HepG2 (cell line): ENCODE data around the gene MMUT. TPM values are rescaled to one million over a fixed set of nuclear protein-coding genes. Genes with fewer than 3 reads are reported as not detected.

ENCODE experiments used
- AGO1 ChIP-seq: fragments of 200-400 bp; formaldehyde crosslinking; IDR thresholded peaks from 2 replicates; pipeline ENCODE4 v1.6.1; 2017; ENCODE audit warnings: mild to moderate bottlenecking, low read depth, low read length, moderate library complexity; ENCODE audit not compliant: poor library complexity, severe bottlenecking
- CCAR2 ChIP-seq: fragments of 200-400 bp; formaldehyde crosslinking; optimal IDR thresholded peaks from 2 replicates; pipeline ENCODE3; 2018; ENCODE audit warnings: low read depth, mild to moderate bottlenecking, low read length, moderate library complexity
- DDIT3 ChIP-seq: sonication (generic); formaldehyde crosslinking; IDR thresholded peaks from 2 replicates; pipeline ENCODE4 v1.4.0; 2020; ENCODE audit warnings: mild to moderate bottlenecking, missing genetic modification reagents
- EED ChIP-seq: sonication (generic); formaldehyde crosslinking; IDR thresholded peaks from 2 replicates; pipeline ENCODE4 v1.5.0; 2020; ENCODE audit warnings: mild to moderate bottlenecking, missing genetic modification reagents
- FOXK2 ChIP-seq: fragments of 450-650 bp; IDR thresholded peaks from 2 replicates; pipeline ENCODE4 v1.6.1; 2016
- GLMP ChIP-seq: sonication (generic); formaldehyde crosslinking; IDR thresholded peaks from 2 replicates; pipeline ENCODE4 v1.9.0; 2021; ENCODE audit warnings: missing genetic modification reagents, mild to moderate bottlenecking, borderline replicate concordance
- GTF2F1 ChIP-seq: fragments of 150-350 bp; IDR thresholded peaks from 2 replicates; pipeline ENCODE4 v1.6.1; 2014; ENCODE audit warnings: low read length
- IKZF1 ChIP-seq: fragments of 450-650 bp; IDR thresholded peaks from 2 replicates; pipeline ENCODE4 v1.7.1; 2016
- MEIS2 ChIP-seq: sonication (generic); formaldehyde crosslinking; IDR thresholded peaks from 2 replicates; pipeline ENCODE4 v1.9.0; 2021; ENCODE audit warnings: mild to moderate bottlenecking, missing genetic modification reagents
- MTA1 ChIP-seq: sonication (generic); formaldehyde crosslinking; IDR thresholded peaks from 2 replicates; pipeline ENCODE4 v1.4.0; 2020; ENCODE audit warnings: missing genetic modification reagents, mild to moderate bottlenecking, borderline replicate concordance
- NFIC ChIP-seq: IDR thresholded peaks from 2 replicates; pipeline ENCODE4 v1.6.1; 2012; ENCODE audit warnings: mild to moderate bottlenecking, low read length, inconsistent platforms
- NR2F2 ChIP-seq: IDR thresholded peaks from 2 replicates; pipeline ENCODE4 v1.6.1; 2012; ENCODE audit warnings: low read depth, inconsistent platforms, borderline replicate concordance
- RNF2 ChIP-seq: fragments of 450-650 bp; conservative IDR thresholded peaks from 2 replicates; pipeline ENCODE4 v1.6.1; 2016; ENCODE audit warnings: low read depth
- USF2 ChIP-seq, 2 experiments: sonication (generic) in 1 of 2; formaldehyde crosslinking in 1 of 2; IDR thresholded peaks; 2 replicates each; pipeline versions ENCODE4 v1.5.1 to v1.6.1; 2011 to 2020; ENCODE audit warnings: borderline replicate concordance in 1 of 2, low read depth in 1 of 2, low read length in 1 of 2, mild to moderate bottlenecking in 1 of 2, missing genetic modification reagents in 1 of 2, moderate library complexity in 1 of 2
- ZBTB20 ChIP-seq: sonication (generic); formaldehyde crosslinking; IDR thresholded peaks from 2 replicates; pipeline ENCODE4 v1.8.1; 2023; ENCODE audit warnings: missing genetic modification reagents, low read depth, mild to moderate bottlenecking, borderline replicate concordance
- ZBTB25 ChIP-seq: IDR thresholded peaks from 2 replicates; pipeline ENCODE4 v1.6.1; 2018; ENCODE audit warnings: missing genetic modification reagents
- ZBTB4 ChIP-seq: sonication (generic); formaldehyde crosslinking; IDR thresholded peaks from 2 replicates; pipeline ENCODE4 v1.4.0; 2020; ENCODE audit warnings: missing genetic modification reagents, mild to moderate bottlenecking, borderline replicate concordance
- ZNF616 ChIP-seq: sonication (generic); formaldehyde crosslinking; IDR thresholded peaks from 2 replicates; pipeline ENCODE4 v1.5.0; 2020; ENCODE audit warnings: low read depth, mild to moderate bottlenecking, missing genetic modification reagents
- ZNF639 ChIP-seq: conservative IDR thresholded peaks from 2 replicates; pipeline ENCODE4 v1.6.1; 2018; ENCODE audit warnings: missing genetic modification reagents
- ZNF746 ChIP-seq: sonication (generic); formaldehyde crosslinking; IDR thresholded peaks from 2 replicates; pipeline ENCODE4 v1.8.0; 2022; ENCODE audit warnings: mild to moderate bottlenecking, missing genetic modification reagents
- ZNF766 ChIP-seq: sonication (generic); formaldehyde crosslinking; IDR thresholded peaks from 2 replicates; pipeline ENCODE4 v1.5.0; 2020; ENCODE audit warnings: missing genetic modification reagents, borderline replicate concordance
- ZSCAN22 ChIP-seq: sonication (generic); formaldehyde crosslinking; IDR thresholded peaks from 2 replicates; pipeline ENCODE4 v1.4.0; 2020; ENCODE audit warnings: mild to moderate bottlenecking, missing genetic modification reagents
- polyA plus RNA-seq, 8 experiments: library from polyadenylated mRNA; depleted of rRNA in 3 of 8; stranded (reverse) in 7 of 8; unstranded in 1 of 8; fragments of >200 nt; fragmentation: Illumina TruSeq in 4 of 8; extraction: Trizol in 4 of 8; gene quantifications; 2 replicates each; pipeline versions ENCODE4 v1.2.1 to v1.2.3, GENCODE V29; 2011 to 2016; ENCODE audit warnings: low read depth in 4 of 8, missing spikeins in 1 of 8, mixed read lengths in 1 of 8; ENCODE audit not compliant: insufficient read depth in 1 of 8
- total RNA-seq, 5 experiments: library from RNA; depleted of rRNA; stranded (reverse); fragments of >200 nt; fragmentation: Illumina TruSeq; extraction: Trizol; gene quantifications; 2 replicates each; pipeline ENCODE4 v1.2.3, GENCODE V29; 2016; ENCODE audit warnings: low read depth in 1 of 5

The MMUT gene
- total and polyA plus RNA-seq, 2 of the 13 experiments (the other 11 are each of a cell fraction or from before 2014, with no cell fraction given), result 16.1 to 20.5 TPM

GRCh38 chr6:49506569-49507111 lies 43.6 kb upstream of the MMUT start (continued):
- TF ChIP-seq ZNF639 (CRISPR knock-in tag) (no peak), NFIC (peak; percentile 43; the same call in 1 of the 2 replicates), GLMP (CRISPR knock-in tag) (no peak), GTF2F1 (no peak), RNF2 (no peak), EED (no peak), AGO1 (no peak), ZNF616 (CRISPR knock-in tag) (no peak), IKZF1 (no peak), MEIS2 (no peak), MTA1 (no peak), ZNF766 (CRISPR knock-in tag) (no peak), ZNF746 (CRISPR knock-in tag) (no peak), CCAR2 (no peak), ZBTB4 (no peak), ZBTB20 (no peak), ZBTB25 (CRISPR knock-in tag) (no peak), USF2 (IDR thresholded peaks at IDR 0.05; ENCODE audit: low read depth, low read length) (no peak), USF2 (CRISPR knock-in tag; IDR thresholded peaks at IDR 0.05; ENCODE audit: borderline replicate concordance) (no peak), ZSCAN22 (CRISPR knock-in tag) (no peak), DDIT3 (CRISPR knock-in tag) (no peak), FOXK2 (no peak), NR2F2 (no peak)
